PC-9 (cell line): ENCODE data around the gene SF3B5. TPM values are rescaled to one million over a fixed set of nuclear protein-coding genes. Genes with fewer than 3 reads are reported as not detected.

ENCODE experiments used
- BruUV-seq: library from RNA; stranded (reverse); fragments of 400-500 nt; replicated peaks from 2 replicates; lab custom pipeline; 2021; lab: Mats Ljungman, UMichigan
- CTCF ChIA-PET: fragments of 300-600 bp; sonication (Branson Sonifier 250); formaldehyde crosslinking; loops from one replicate; lab custom pipeline; 2022; ENCODE audit warnings: antibody characterized with exemption; lab: Charles Lee
- POLR2A ChIA-PET: fragments of 300-600 bp; sonication (Branson Sonifier 250); formaldehyde crosslinking; loops from one replicate; lab custom pipeline; 2022; ENCODE audit warnings: antibody characterized with exemption; ENCODE audit not compliant: unreplicated experiment; lab: Charles Lee
- DNase-seq, 2 experiments: peaks; one replicate each; pipeline versions ENCODE4 v3.0.0 to v3.0.0-alpha.2; 2015 to 2022; ENCODE audit warnings: mixed read lengths in 1 of 2
- H2AFZ ChIP-seq: fragments of 200-600 bp; sonication (generic); 2 replicates; pipeline ENCODE4 v1.8.1; 2017; ENCODE audit warnings: antibody characterized with exemption
- H3F3A ChIP-seq: fragments of 200-600 bp; sonication (generic); 2 replicates; pipeline ENCODE4 v1.8.1; 2017; ENCODE audit warnings: antibody characterized with exemption, mild to moderate bottlenecking, low read depth; ENCODE audit not compliant: insufficient read depth
- H3K27ac ChIP-seq: fragments of 200-600 bp; sonication (generic); 2 replicates; pipeline ENCODE4 v1.6.1; 2016; ENCODE audit warnings: mixed run types
- H3K27me3 ChIP-seq: fragments of 200-600 bp; sonication (generic); 2 replicates; pipeline ENCODE4 v1.6.1; 2016; ENCODE audit warnings: low read depth, mixed run types; ENCODE audit not compliant: insufficient read depth
- H3K36me3 ChIP-seq: fragments of 200-600 bp; sonication (generic); 2 replicates; pipeline ENCODE4 v1.6.1; 2016; ENCODE audit warnings: low read depth, mixed run types
- H3K4me1 ChIP-seq: fragments of 200-600 bp; sonication (generic); replicated peaks from 2 replicates; pipeline ENCODE4 v1.6.1; 2016; ENCODE audit warnings: mixed run types; ENCODE audit not compliant: insufficient read depth
- H3K4me2 ChIP-seq: fragments of 200-600 bp; sonication (generic); 2 replicates; pipeline ENCODE4 v1.6.1; 2017; ENCODE audit warnings: mixed run types
- H3K4me3 ChIP-seq: fragments of 200-600 bp; sonication (generic); 2 replicates; pipeline ENCODE4 v1.6.1; 2016; ENCODE audit warnings: mixed run types
- H3K79me2 ChIP-seq: fragments of 200-600 bp; sonication (generic); 2 replicates; pipeline ENCODE4 v1.6.1; 2017; ENCODE audit warnings: low read depth, mixed run types
- H3K9me2 ChIP-seq: fragments of 200-600 bp; sonication (generic); 2 replicates; pipeline ENCODE4 v1.8.1; 2017; ENCODE audit warnings: mild to moderate bottlenecking; ENCODE audit not compliant: insufficient read depth
- H3K9me3 ChIP-seq: fragments of 200-600 bp; sonication (generic); 2 replicates; pipeline ENCODE4 v1.8.1; 2016; ENCODE audit warnings: low read depth; ENCODE audit not compliant: insufficient read depth
- H4K20me1 ChIP-seq: fragments of 200-600 bp; sonication (generic); 2 replicates; pipeline ENCODE4 v1.8.1; 2017; ENCODE audit not compliant: insufficient read depth
- CTCF ChIP-seq: fragments of 200-600 bp; sonication (generic); conservative IDR thresholded peaks from 2 replicates; pipeline ENCODE4 v1.6.1; 2017; ENCODE audit warnings: mixed run types, antibody characterized with exemption, mild to moderate bottlenecking, moderate library complexity
- EZH2 ChIP-seq: fragments of 200-600 bp; sonication (generic); IDR thresholded peaks from 2 replicates; pipeline ENCODE4 v1.8.0; 2017; ENCODE audit warnings: antibody characterized with exemption, low read depth
- intact Hi-C: fragments of 100-400 bp; cut with micrococcal nuclease; formaldehyde crosslinking; loops from one replicate; pipeline ENCODE4 v1.10.0; 2022; ENCODE audit not compliant: unreplicated experiment
- total RNA-seq: library from RNA; stranded (reverse); gene quantifications from 2 replicates; pipeline ENCODE4 v1.2.3, GENCODE V29; 2021

SF3B5 gene
- total RNA-seq, 1 experiment from 2014 or later, result 125 TPM

- Histone ChIP-seq H2AFZ (no peak overlapping the region), H3K27me3 (no peaks in the 10 kb centered on the region), H3F3A (no peaks in the 10 kb centered on the region; the same call in 1 of the 2 replicates), H3K4me2 (peak overlapping the region; percentile 32), H3K36me3 (no peaks in the 10 kb centered on the region), H3K4me3 (no peak overlapping the region), H3K79me2 (no peaks in the 10 kb centered on the region), H3K27ac (peak overlapping the region; percentile 33; the same call in 1 of the 2 replicates), H4K20me1 (no peaks in the 10 kb centered on the region), H3K9me3 (no peaks in the 10 kb centered on the region), H3K9me2 (no peaks in the 10 kb centered on the region), H3K4me1 (peaks cover 13% of the 10 kb centered on the region)
- POLR2A ChIA-PET, result no interaction called here
- peak in 1 of 2 experiments; percentile 80 for DNase-seq
- CTCF ChIA-PET, result interaction anchor here (0.6 kb wide), 1 partner anchor 1756 kb away, joined by 4 read pairs; no protein-coding TSS in a partner anchor
- BruUV-seq, result no TSS peak
- intact Hi-C loops, result no loop called here
- no peak for TF ChIP-seq EZH2
- no peak for TF ChIP-seq CTCF
Measured at GRCh38 chr6:144131248-144131709, 35.9 kb upstream of the SF3B5 start.

DNA sequence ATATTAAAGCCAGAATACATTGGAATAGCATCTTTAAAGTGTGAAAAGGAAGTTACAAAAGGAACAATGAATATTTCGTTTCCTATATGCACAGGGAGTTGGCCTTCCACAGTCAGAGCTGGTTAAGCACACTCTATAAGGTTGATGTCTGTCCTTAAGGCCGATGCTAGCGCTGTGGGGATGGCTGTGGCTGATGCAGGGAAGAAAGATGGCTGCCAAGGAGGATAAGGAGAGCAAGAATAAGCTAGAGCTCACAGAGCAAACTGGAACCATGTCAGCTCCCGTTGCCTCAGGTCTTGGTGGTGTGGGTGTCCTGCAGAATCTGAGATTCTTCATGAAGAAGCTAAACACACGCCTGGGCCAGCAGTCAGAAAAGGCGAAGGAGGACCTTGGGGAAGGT, 34.1 kb upstream of the SF3B5 start:
- no peak for DNase-seq
- no peaks in the 10 kb centered on the region for H4K20me1 ChIP-seq
- no peak overlapping the region for H3K4me2 ChIP-seq
- H3K9me2 ChIP-seq, result no peaks in the 10 kb centered on the region
- no peaks in the 10 kb centered on the region for H3K79me2 ChIP-seq
- ChIA-PET CTCF (no interaction called here), POLR2A (no interaction called here)
- H3K36me3 ChIP-seq, result no peaks in the 10 kb centered on the region
- no TSS peak for BruUV-seq
- H3K4me1 ChIP-seq, result peaks cover 13% of the 10 kb centered on the region
- H3F3A ChIP-seq, result no peaks in the 10 kb centered on the region; the same call in 1 of the 2 replicates
- H3K4me3 ChIP-seq, result no peak overlapping the region
- H3K27ac ChIP-seq, result no peak overlapping the region
- no peak overlapping the region for H2AFZ ChIP-seq
- TF ChIP-seq EZH2 (no peak), CTCF (no peak)
- H3K27me3 ChIP-seq, result no peaks in the 10 kb centered on the region
- H3K9me3 ChIP-seq, result no peaks in the 10 kb centered on the region
- intact Hi-C loops, result no loop called here

DNA sequence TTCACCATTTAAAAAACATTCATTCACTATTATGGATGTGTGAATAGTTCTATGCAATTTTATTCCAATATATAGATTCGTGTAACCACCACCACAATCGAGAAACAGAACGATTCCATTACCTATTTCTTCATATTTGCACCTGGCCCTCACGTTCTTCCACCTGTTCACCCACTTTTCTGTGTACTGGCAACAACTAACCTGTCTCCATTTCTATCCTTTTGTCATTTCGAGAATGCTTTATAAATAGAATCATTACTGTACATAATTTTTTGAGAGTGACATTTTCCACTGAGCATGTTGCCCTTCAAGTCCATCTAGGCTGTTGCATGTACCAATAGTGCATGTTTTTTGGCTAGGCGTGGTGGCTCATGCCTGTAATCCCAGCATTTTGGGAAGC, 31.7 kb upstream of the SF3B5 start:
- Histone ChIP-seq H3K4me2 (no peak overlapping the region), H2AFZ (no peak overlapping the region), H3K4me3 (no peak overlapping the region), H3K27me3 (no peaks in the 10 kb centered on the region), H3K36me3 (no peaks in the 10 kb centered on the region), H3K27ac (no peak overlapping the region), H3K9me2 (no peaks in the 10 kb centered on the region), H3K79me2 (no peaks in the 10 kb centered on the region), H4K20me1 (no peaks in the 10 kb centered on the region), H3K4me1 (peaks cover 13% of the 10 kb centered on the region), H3F3A (no peaks in the 10 kb centered on the region; the same call in 1 of the 2 replicates), H3K9me3 (no peaks in the 10 kb centered on the region)
- POLR2A ChIA-PET, result interaction anchor here (0.6 kb wide), 1 partner anchor 677 kb away, joined by 3 read pairs; the partner anchor contains the start of gene ADAT2
- DNase-seq, result no peak
- intact Hi-C loops, result no loop called here
- TF ChIP-seq CTCF, result no peak
- TF ChIP-seq EZH2, result no peak
- no TSS peak for BruUV-seq
- CTCF ChIA-PET, result no interaction called here
